ENCODE data around the gene PPCDC.

The PPCDC gene

GRCh38 chr15:75051191-75051608 lies 27.8 kb downstream of the PPCDC start:
- DNase-seq: no peak
- H2AFZ ChIP-seq (ENCODE audit: low read length): no peak overlapping the region
- H3K4me3 ChIP-seq (ENCODE audit: low read length): no peak overlapping the region
- no peaks in the 10 kb centered on the region for H3K9me2 ChIP-seq (replicated peaks; ENCODE audit: insufficient read depth, low read length)
- H3K4me2 ChIP-seq (ENCODE audit: low read depth, low read length): no peak overlapping the region
- H3K36me3 ChIP-seq (replicated peaks; ENCODE audit: insufficient read depth, low read length): no peaks in the 10 kb centered on the region
- H3K4me1 ChIP-seq (ENCODE audit: low read length): peaks cover 24% of the 10 kb centered on the region
- H3K27ac ChIP-seq (ENCODE audit: low read length): no peak overlapping the region
- H3K9me3 ChIP-seq (replicated peaks; ENCODE audit: insufficient read depth, low read length): no peaks in the 10 kb centered on the region
- H3K9ac ChIP-seq (ENCODE audit: low read length): no peak overlapping the region
- H3K27me3 ChIP-seq (replicated peaks; ENCODE audit: insufficient read depth, low read length): no peaks in the 10 kb centered on the region
- peaks cover 25% of the 10 kb centered on the region for H3K79me2 ChIP-seq (ENCODE audit: low read length)
- H3F3A ChIP-seq (ENCODE audit: insufficient read depth, low read length): peaks cover 14% of the 10 kb centered on the region
- H4K20me1 ChIP-seq (ENCODE audit: insufficient read depth, low read length): no peaks in the 10 kb centered on the region
- TF ChIP-seq EZH2phosphoT487 (IDR thresholded peaks at IDR 0.05; ENCODE audit: low read length): no peak

GRCh38 chr15:75051711-75052110 lies 28.3 kb downstream of the PPCDC start:
- no peak for DNase-seq
- H3K4me3 ChIP-seq (ENCODE audit: low read length): no peak overlapping the region
- H3K9me2 ChIP-seq (replicated peaks; ENCODE audit: insufficient read depth, low read length): no peaks in the 10 kb centered on the region
- peaks cover 25% of the 10 kb centered on the region for H3K79me2 ChIP-seq (ENCODE audit: low read length)
- TF ChIP-seq EZH2 (optimal IDR thresholded peaks at IDR 0.05; ENCODE audit: low read depth, low read length) (no peak), EZH2phosphoT487 (IDR thresholded peaks at IDR 0.05; ENCODE audit: low read length) (no peak)
- TF ChIP-seq, protein P1, sequence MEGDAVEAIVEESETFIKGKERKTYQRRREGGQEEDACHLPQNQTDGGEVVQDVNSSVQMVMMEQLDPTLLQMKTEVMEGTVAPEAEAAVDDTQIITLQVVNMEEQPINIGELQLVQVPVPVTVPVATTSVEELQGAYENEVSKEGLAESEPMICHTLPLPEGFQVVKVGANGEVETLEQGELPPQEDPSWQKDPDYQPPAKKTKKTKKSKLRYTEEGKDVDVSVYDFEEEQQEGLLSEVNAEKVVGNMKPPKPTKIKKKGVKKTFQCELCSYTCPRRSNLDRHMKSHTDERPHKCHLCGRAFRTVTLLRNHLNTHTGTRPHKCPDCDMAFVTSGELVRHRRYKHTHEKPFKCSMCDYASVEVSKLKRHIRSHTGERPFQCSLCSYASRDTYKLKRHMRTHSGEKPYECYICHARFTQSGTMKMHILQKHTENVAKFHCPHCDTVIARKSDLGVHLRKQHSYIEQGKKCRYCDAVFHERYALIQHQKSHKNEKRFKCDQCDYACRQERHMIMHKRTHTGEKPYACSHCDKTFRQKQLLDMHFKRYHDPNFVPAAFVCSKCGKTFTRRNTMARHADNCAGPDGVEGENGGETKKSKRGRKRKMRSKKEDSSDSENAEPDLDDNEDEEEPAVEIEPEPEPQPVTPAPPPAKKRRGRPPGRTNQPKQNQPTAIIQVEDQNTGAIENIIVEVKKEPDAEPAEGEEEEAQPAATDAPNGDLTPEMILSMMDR (IDR thresholded peaks at IDR 0.05; ENCODE audit: low read length): no peak
- no peaks in the 10 kb centered on the region for H3K9me3 ChIP-seq (replicated peaks; ENCODE audit: insufficient read depth, low read length)
- H3K27ac ChIP-seq (ENCODE audit: low read length): no peak overlapping the region
- H3K36me3 ChIP-seq (replicated peaks; ENCODE audit: insufficient read depth, low read length): no peaks in the 10 kb centered on the region
- no peak overlapping the region for H3K9ac ChIP-seq (ENCODE audit: low read length)
- H3K27me3 ChIP-seq (replicated peaks; ENCODE audit: insufficient read depth, low read length): no peaks in the 10 kb centered on the region
- H3K4me2 ChIP-seq (ENCODE audit: low read depth, low read length): no peak overlapping the region
- H3F3A ChIP-seq (ENCODE audit: insufficient read depth, low read length): peaks cover 8% of the 10 kb centered on the region
- H2AFZ ChIP-seq (ENCODE audit: low read length): no peak overlapping the region
- H4K20me1 ChIP-seq (ENCODE audit: insufficient read depth, low read length): no peaks in the 10 kb centered on the region
- peaks cover 19% of the 10 kb centered on the region for H3K4me1 ChIP-seq (ENCODE audit: low read length)

GRCh38 chr15:75052972-75053747 lies 29.8 kb downstream of the PPCDC start:
- H3K4me1 ChIP-seq (ENCODE audit: low read length): peaks cover 7% of the 10 kb centered on the region
- H3K9me3 ChIP-seq (replicated peaks; ENCODE audit: insufficient read depth, low read length): no peaks in the 10 kb centered on the region
- H3K36me3 ChIP-seq (replicated peaks; ENCODE audit: insufficient read depth, low read length): no peaks in the 10 kb centered on the region
- TF ChIP-seq EZH2 (optimal IDR thresholded peaks at IDR 0.05; ENCODE audit: low read depth, low read length) (no peak), EZH2phosphoT487 (IDR thresholded peaks at IDR 0.05; ENCODE audit: low read length) (no peak)
- TF ChIP-seq, protein P1 (IDR thresholded peaks at IDR 0.05; ENCODE audit: low read length): no peak
- no peak overlapping the region for H3K9ac ChIP-seq (ENCODE audit: low read length)
- no peak overlapping the region for H3K4me2 ChIP-seq (ENCODE audit: low read depth, low read length)
- no peaks in the 10 kb centered on the region for H3F3A ChIP-seq (ENCODE audit: insufficient read depth, low read length)
- no peak for DNase-seq
- no peak overlapping the region for H3K27ac ChIP-seq (ENCODE audit: low read length)
- no peaks in the 10 kb centered on the region for H3K9me2 ChIP-seq (replicated peaks; ENCODE audit: insufficient read depth, low read length)
- no peak overlapping the region for H3K4me3 ChIP-seq (ENCODE audit: low read length)
- no peaks in the 10 kb centered on the region for H4K20me1 ChIP-seq (ENCODE audit: insufficient read depth, low read length)
- no peak overlapping the region for H2AFZ ChIP-seq (ENCODE audit: low read length)
- no peaks in the 10 kb centered on the region for H3K27me3 ChIP-seq (replicated peaks; ENCODE audit: insufficient read depth, low read length)
- peaks cover 17% of the 10 kb centered on the region for H3K79me2 ChIP-seq (ENCODE audit: low read length)

GRCh38 chr15:75053748-75054125 lies 30.3 kb downstream of the PPCDC start:
- Histone ChIP-seq H3K79me2 (ENCODE audit: low read length) (peaks cover 11% of the 10 kb centered on the region), H3K9me2 (replicated peaks; ENCODE audit: insufficient read depth, low read length) (no peaks in the 10 kb centered on the region), H4K20me1 (ENCODE audit: insufficient read depth, low read length) (no peaks in the 10 kb centered on the region), H3K9ac (ENCODE audit: low read length) (no peak overlapping the region), H3F3A (ENCODE audit: insufficient read depth, low read length) (no peaks in the 10 kb centered on the region), H3K4me3 (ENCODE audit: low read length) (no peak overlapping the region), H3K36me3 (replicated peaks; ENCODE audit: insufficient read depth, low read length) (no peaks in the 10 kb centered on the region), H3K27me3 (replicated peaks; ENCODE audit: insufficient read depth, low read length) (no peaks in the 10 kb centered on the region), H2AFZ (ENCODE audit: low read length) (no peak overlapping the region), H3K4me2 (ENCODE audit: low read depth, low read length) (no peak overlapping the region), H3K27ac (ENCODE audit: low read length) (no peak overlapping the region), H3K4me1 (ENCODE audit: low read length) (peaks cover 1% of the 10 kb centered on the region; the same call in 1 of the 2 replicates), H3K9me3 (replicated peaks; ENCODE audit: insufficient read depth, low read length) (no peaks in the 10 kb centered on the region)
- no peak for DNase-seq
- TF ChIP-seq, protein P1 (IDR thresholded peaks at IDR 0.05; ENCODE audit: low read length): no peak
- no peak for TF ChIP-seq EZH2phosphoT487 (IDR thresholded peaks at IDR 0.05; ENCODE audit: low read length)
- no peak for TF ChIP-seq EZH2 (optimal IDR thresholded peaks at IDR 0.05; ENCODE audit: low read depth, low read length)

All from MM.1S (cell line).